ENCODE results near the gene ACOX2.

The ACOX2 gene

DNA sequence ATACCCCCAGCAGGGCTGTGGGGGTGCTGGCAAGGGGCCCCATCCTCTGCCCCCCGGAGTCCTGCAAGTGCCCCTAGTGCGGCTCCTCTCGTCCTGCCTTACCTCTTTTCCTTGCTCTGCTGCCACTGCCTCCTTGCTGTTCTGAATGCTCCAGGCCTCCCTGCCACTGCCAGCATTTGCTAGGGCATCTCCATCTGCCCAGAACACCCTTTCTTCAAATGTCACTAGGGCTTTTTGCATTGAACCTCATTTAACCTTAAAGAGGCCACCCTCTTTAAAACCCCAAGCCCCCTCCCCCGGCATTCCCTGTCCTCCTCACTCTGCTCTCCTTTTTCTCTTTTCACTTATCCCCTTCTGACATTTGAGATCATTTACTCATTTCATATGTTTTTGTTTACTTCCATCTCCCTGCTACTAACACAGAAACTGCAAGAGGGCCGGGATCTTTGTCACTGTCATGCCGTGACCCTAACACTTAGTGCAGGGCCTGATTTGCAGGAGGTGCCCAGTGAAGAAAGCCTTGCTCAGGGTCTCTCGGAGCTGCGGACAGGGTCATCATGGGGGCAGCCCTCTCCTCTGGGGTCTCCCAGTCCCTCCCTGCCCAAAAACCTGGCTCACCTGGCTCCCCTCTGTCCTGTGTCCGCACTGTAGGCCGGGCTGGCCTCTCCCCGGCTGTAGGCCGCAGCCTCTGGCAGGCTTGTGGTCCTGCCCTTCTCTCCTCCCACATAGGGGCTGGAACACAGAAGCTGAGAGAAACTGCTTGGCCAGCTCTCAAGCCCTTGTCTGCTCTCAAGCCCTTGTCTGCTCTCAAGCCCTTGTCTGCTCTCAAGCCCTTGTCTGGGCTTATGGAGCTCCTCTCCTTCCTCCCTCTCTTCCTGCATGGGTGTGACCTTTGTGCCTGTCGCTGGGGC, at the start of gene ACOX2:
Gene ACOX2 (minus strand): TSS at position 690 of the 911 bp plus-strand sequence. CDS start 2,084 bp downstream, outside the sequence.
- DNase-seq (ENCODE audit: low read depth in 2 of 2): no peak

DNA sequence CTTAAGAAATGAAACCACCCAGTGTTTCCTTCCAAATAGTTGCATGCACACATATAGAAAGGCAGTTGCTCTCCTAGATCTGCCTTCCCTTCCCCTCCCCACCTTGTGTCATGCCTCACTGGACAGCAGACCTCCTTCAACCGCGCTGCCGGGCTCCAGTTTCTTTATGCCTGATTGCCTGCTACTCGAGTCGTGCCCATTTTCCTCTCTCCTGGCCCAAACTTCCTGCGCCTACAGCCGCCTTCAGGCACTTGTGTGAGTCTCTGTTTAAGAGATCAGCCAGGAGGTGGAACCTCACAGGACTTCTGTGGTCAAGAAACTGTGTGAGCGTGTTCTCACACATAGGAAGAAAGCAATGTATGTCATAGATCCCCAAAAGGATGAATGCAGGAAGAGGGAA, 49.0 kb upstream of the ACOX2 start:
- no peak for DNase-seq (ENCODE audit: low read depth in 2 of 2)

DNA sequence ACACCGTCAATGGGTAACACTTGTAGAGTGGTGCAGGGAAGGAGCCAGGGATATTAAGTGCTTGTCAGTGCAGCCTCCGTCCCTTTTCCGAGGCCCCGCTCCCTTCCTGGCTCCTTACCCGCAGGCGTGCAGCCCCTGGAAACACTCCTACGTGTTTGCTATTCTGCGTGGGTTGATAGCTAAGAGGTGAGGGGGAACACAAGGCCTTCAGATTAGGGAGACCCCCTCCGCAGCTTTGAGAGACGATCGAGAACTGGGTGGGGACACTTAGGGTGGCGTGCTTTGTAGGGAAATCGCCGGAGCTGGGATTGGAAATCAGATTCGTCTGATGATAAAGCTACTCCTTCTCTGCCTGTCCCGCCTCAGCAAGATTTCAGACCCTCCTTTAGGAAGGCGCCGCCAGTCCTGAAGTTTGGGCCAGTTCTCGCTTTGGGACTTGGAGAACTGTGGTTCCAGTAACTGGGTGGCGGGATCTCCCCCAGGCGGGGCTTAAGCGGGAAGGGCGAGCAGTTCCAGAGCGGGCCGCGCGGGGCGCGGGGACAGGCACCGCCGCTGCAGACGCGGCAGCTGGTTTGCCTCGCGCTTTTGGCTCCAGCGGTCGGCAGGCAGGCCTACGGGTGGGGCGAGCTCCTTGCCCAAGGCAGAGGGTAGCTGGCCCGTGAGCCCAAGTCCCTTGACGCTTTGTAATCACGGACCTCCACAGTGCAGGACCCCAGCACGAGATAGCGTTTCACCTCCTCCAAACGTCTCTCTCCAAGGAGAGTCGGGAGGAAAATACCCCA, 48.2 kb upstream of the ACOX2 start:
- DNase-seq (ENCODE audit: low read depth in 2 of 2): no peak

DNA sequence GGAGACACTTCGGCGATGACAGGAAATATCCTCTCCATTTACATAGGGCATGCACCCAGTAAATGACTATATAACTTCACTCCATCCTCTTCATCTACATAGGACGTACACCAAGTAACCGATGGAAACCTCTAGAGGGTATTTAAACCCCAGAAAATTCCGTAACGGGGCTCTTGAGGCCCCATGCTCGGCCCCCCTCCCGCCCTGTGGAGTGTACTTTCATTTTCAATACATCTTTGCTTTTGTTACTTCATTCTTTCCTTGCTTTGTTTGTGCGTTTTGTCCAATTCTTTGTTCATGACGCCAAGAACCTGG, 47.7 kb upstream of the ACOX2 start:
- DNase-seq (ENCODE audit: low read depth in 2 of 2): no peak

DNA sequence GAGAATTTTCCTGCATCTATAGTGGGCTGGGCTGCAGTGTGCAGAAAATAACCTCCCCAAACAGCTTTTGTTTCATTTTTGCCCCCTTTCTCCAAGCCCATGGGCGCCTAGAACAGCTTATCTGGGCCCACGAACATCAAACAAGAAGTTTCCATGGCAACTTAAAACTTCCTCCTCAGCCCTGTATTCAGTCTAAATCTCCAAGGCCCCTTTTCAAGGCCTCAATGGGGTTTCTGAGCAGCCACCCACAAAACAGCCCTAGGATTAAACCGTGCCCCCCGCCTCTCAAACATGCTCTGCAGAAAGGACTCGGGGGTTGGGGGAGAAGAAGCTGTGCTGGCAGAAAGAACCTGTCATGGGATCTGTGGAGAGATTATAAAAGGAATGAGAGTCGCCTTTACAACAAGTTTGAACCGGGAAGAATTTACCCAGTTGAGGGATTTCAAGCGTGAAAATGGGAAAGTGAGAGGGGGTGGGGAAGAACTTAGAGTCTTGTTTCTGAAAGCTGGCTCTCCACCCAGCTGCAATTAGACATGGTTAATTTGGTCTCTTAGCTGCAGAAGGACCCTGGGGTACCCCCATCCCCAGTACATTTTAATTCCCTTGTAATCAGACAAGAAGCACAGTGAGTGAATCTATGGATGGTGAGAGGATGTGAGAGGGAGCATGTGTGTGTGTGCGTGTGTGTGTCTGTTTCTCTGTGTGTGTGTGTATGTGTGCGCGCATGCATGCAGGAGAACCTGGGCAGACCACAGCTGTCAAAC, 44.5 kb upstream of the ACOX2 start:
- no peak for DNase-seq (ENCODE audit: low read depth in 2 of 2)

DNA sequence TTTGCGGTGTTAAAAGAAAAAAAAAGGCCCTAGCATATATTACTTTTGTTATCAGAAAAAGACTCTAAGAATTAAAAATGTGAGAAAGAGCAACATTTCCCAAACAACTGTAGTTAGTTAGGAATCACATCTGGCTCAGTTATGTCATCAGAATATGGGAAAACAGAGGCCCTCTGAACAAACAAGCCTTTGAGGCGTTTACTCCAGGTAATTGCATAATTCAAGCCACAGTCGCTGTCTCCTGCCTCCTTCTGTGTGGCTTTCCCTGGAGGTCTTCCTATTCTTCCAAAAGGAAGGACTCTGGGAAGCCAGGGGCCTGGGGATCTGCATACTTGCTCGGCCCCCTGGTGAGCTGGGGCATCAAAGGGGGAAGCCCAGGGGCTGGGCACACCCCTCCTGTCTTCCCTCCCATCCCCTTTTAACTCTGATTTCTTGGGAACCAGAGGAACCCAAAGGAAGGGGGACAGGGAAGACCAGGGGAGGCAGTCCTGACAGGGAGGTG, 43.9 kb upstream of the ACOX2 start:
- DNase-seq (ENCODE audit: low read depth in 2 of 2): no peak

DNA sequence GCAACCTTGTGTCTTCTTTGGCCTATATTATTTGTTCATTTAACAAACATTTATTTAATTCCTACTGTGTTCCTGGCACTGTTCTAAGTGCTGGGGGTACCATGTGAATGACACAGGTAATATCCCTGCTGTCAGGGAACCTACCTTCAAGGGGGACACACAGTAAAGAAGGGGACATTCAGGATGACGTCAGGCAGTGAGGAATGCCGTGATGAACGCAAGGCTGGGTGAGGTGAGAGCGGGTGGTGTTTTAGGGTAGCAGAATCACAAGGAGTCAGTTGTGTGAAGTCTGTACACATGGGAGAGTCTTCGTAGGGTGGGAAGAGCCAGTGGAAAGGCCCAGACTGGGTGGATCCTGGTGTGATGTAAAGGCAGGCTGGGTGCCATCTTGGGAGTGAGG, 41.9 kb upstream of the ACOX2 start:
- no peak for DNase-seq (ENCODE audit: low read depth in 2 of 2)

DNA sequence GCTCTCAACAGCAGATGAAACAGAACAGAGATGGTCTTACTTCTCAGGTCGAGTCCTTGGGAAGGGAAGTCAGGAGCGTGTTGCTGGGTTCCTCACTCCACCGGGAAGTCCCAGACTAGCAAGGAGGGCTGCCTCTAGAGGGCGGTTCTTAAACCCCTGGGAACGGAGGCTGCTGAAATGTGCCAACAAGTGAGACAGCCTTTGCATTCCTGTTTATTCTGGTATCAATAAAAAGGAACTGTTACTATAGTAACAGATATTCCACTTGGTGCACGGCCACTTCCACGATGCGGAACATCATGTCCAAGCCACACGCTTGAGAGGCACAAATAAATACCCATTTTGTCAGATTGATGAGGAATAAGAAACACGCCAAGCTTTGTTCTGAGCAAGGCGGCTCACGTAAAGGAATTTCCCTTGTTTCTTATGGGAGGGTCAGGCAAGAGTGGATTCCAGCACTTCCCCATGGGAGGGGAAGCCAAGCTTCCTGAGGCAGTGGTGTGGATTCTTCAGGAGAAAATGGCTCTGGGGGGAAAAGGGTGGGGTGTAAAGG, 40.4 kb upstream of the ACOX2 start, which contains the start of gene FAM107A:
Gene FAM107A (minus strand): TSS at position 123 of the 553 bp plus-strand sequence. CDS start 7,531 bp downstream, outside the sequence.
- DNase-seq (ENCODE audit: low read depth in 2 of 2): no peak

DNA sequence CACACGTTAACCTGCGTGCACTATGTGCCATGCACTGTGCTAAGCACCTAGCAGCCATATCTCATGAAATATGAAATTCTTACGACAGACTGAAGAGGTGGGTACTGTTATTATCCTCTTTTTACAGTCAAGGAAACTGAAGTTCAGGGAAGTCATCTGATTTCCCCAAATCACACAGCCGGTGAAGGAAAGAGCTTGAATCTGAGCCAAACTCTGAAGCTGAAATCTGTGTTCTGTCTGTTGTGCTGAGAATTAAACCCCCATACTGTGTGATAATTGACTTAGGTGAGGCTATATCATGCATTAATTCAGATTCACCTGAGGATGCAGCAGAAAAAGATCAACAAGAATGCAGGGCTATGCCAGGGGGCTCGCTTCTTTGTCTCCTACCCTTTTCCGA, 39.7 kb upstream of the ACOX2 start:
- DNase-seq (ENCODE audit: low read depth in 2 of 2): no peak

DNA sequence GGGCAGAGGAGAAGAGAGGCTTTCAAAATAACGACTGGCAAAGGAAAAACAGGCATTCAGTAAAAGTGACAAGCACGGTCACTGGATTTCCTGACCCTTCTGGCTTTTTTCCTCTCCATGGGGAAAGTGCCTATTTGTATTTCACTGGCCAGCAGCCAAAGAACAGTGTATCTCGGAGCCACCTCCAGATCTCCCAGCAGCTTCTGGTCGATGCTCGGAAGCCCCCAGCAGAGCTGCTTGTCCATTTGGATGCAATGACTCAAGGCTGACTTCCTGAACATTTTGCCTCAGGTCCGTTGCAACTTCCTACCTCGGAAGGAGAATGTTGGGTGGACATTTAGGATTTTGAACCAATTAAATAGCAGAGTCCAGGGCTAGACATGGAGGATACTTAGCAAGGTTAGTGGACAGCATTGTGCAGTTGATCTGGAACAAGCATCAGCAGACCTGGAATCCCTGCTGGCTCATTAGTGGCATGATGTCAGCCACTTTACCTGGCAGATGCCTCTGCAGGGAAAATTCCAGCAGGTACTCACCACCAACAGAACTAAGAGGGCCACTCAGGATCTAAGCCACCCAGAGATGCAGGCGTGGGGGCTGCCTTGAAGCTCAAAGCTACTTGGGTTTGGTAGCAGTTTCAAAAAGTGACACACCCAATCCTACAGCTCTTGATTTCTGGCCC, 39.1 kb upstream of the ACOX2 start:
- no peak for DNase-seq (ENCODE audit: low read depth in 2 of 2)

DNA sequence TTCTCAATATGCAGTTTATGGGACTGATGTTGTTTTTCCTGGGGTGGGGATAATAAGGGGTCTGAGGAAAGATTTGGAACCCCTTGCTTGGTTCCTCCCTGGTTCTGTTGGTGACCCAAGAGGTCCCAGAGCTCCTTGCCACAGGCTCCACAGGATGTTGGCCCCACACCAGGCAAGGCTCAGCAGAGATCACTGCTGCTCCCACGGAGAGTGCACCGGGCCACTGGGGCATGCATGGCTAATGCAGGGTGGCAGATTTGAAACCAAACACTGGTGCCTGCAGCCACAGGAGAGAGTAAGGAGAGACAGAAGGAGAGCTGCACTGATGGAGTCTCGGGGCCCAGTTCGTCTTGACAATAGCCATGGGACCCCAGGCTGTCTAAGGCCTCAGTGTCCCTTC, 37.7 kb upstream of the ACOX2 start:
- no peak for DNase-seq (ENCODE audit: low read depth in 2 of 2)

DNA sequence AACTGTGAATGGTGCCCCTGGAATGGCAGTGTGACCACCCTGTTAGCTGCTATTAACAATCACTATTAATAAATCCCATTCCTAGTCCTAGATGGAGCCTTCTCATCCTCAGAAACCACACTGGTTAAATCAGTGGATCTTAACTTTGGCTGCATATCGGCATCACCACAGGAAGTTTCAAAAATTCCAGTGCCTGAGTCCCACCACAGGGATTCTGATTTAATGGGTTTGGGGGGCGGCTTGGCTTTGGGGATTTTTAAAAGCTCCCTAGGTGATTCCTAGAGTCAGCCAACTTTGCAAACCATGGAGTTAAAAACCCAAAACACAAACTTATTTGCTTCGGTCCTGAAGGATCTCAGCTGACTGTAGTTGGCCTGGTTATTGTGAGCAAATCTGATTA, 37.1 kb upstream of the ACOX2 start:
- no peak for DNase-seq (ENCODE audit: low read depth in 2 of 2)

DNA sequence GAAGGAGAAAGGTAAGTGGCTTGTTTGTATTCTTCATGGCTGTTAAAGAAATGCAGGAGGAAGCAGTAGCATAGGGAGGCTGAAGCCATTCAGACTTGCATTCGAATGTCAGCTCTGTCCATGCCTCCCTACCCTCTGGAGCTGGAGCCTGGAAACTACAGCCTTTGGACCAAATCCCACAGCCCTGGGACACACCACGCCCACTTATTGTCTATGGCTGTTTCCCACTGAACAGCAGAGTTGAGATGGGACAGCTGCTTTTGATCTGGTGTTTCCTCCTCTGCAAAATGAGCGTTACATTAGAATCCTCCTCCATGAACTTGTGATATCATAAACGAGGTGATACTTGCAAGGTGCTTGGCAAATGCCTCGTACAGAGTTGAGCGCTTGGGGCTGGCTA, 36.6 kb upstream of the ACOX2 start:
- DNase-seq (ENCODE audit: low read depth in 2 of 2): no peak

DNA sequence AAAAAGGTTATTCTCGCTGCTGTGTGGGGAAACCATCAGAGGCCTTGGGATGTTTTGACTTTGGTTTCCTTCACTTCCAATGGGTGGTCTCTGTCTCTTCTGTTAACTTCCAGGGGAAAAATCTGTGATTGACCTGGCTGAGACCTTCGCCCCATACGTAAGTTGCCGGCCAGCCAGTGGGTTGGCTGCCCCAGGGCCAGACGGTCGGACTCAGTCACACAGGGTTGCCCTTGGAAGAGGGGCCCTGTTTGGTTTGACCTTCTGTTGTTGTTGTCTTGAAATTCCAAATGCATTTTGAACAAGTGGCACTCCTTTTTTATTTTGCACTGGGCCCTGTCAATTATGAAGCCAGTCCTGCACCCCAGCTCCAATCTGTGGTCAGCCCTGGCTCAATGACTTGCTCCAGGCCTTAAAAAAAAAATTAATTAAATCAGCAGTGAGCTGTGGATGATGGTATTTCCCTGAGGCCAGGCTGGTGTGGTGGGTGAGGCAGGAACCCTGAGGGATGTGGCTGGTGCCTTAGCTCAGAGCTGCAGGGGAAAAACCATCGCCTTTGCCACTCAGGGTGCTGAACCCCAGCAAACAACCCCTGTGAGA, 35.7 kb upstream of the ACOX2 start:
- DNase-seq (ENCODE audit: low read depth in 2 of 2): no peak

DNA sequence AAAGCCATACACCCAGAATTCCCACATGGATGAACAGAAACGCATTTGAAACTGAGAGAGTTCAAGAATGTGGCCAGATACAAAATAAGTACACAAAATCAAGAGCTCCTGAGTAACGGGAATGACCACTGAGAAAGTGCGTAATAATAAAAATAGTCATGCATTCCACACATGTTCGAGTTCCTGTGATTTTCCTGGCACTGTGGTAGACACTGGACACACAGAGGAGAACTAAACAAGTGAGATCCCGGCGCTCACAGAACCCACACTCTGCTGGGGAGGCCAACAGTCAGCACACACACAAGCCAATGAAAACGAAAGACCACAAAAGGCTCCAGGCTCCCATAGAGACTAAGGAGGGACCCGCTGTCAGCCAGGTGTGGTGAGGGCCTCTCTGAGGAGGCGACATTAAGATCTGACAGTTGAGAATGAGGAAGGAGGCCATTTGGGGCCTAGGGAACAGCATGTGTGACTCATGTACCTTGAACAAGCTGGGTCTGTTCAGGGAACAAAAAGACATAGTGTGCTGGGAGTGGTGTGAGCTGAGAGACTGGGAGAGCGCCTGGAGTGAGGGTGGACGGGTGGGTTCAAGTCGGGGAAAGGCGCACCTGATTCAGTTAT, 35.1 kb upstream of the ACOX2 start:
- no peak for DNase-seq (ENCODE audit: low read depth in 2 of 2)

DNA sequence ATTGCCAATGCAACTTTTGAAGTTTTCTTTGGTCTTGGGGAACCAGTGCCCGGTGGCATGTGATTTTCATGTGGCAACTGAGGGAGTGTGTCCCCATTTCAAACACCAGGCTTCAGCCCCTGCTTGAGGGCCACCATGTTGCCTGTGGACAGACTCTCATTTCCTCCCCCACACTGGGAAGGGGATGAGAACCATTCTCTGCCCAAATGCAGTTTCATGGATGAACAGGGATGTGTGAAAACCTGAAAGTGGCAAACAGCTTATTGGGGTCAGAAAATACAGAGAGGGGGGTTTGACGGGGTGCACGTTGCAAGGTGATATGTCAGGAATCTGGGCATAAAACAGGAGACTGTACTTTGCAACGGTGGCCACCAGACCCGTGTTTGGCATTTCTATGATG, 33.9 kb upstream of the ACOX2 start:
- DNase-seq (ENCODE audit: low read depth in 2 of 2): no peak

DNA sequence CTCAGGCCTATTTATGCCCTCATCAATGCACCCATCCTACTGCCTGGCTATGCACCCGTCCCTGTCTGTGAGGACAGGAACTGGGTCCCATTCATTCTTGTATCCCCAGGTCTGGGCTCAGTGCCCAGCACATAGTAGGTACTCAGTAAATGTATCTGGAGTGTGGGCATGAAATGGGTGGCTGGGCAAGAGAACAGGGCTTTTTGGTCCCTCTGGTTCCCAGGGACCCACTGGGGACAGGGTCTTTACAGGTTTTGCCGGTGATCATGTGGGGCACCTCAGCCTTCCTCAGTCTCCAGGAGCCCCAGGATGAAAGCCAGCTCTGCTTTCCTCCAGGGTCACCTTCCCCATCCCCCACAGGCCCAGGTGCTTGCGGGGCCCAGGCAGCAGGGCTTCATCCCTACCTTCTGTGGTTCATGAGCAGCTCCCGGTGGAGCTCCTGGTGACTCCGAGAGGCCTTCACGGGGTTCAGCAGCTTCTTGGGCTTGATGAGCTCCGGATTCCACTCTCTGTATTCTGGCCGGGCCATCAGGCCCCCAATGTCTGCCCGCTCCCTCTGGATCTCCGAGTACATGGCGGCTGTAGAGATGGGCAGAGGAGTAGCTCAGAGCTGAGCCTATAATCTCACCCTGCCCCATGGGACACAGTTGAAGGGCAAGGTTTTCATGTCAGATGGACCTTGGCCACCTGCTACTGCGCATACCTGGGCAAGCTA, 32.5 kb upstream of the ACOX2 start:
- DNase-seq (ENCODE audit: low read depth in 2 of 2): no peak

DNA sequence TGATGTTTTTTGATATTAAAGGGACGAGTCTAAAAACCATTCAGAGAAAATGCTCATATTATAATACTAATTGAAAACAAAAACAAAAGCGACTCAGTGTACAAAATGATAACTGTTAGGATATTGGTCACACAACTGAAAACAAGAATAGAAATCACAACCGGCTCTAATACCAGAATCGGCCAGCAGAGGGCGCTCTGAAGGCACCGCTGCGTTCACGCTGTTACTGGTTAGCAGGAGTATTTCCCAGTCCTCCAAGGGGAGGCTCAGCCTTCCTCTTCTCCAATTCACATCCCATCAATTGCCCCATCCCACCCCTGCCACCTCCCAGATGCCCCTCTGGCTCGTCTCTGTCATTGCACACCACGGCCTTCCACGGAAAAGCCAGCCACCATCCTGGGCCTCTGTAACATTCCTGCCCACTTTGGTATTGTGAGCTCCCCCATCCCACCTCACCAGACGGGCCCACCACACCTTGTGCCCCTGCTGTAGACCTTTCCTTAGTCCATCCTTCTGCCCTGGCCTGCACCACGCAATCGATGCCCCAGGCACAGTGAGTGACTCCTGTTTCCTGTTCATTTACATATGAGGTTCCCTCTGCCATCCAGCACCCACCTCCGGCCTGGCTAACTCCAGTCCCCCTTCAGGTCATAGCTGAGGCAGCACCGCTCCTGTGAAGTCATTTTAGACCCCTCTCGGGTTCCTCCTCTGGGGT, 31.7 kb upstream of the ACOX2 start:
- peak; percentile 33 to 48 for DNase-seq (ENCODE audit: low read depth in 2 of 2)

DNA sequence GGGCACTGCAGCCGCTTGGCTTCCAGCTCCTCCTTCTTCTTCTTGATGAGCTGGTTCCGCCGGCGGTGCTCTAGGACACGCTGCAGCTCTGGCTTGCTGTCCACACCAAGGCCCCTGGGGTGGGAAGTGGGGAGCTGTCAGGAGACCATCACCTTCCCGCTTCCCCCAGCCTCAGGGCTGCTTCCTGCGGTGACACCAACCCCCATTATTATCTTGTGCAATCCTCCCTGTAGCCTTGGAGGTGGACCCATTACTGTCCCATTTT, 30.2 kb upstream of the ACOX2 start:
- no peak for DNase-seq (ENCODE audit: low read depth in 2 of 2)

Data from activated CD8-positive, alpha-beta memory T cell treated with anti-CD3 and anti-CD28 coated beads for 4 hours (primary cell).